Nephron (organoid): ENCODE results near the gene RTP2.

Experiments used
- H3K27ac Mint-ChIP-seq, 3 experiments: 2 replicates each; pipeline ENCODE4 v1.8.0; 2020; ENCODE audit warnings: mixed read lengths in 3 of 3, mild to moderate bottlenecking in 2 of 3, moderate library complexity in 1 of 3
- H3K27me3 Mint-ChIP-seq: 2 replicates; pipeline ENCODE4 v1.8.0; 2021; ENCODE audit warnings: low read depth, mild to moderate bottlenecking, moderate library complexity, mixed read lengths
- H3K36me3 Mint-ChIP-seq: 2 replicates; pipeline ENCODE4 v1.8.0; 2020; ENCODE audit warnings: low read depth, mixed read lengths
- H3K4me1 Mint-ChIP-seq: 2 replicates; pipeline ENCODE4 v1.8.0; 2020; ENCODE audit warnings: mixed read lengths
- H3K4me3 Mint-ChIP-seq, 3 experiments: 2 replicates each; pipeline ENCODE4 v1.8.0; 2020; ENCODE audit warnings: mild to moderate bottlenecking in 3 of 3, mixed read lengths in 3 of 3, moderate library complexity in 2 of 3
- H3K9me3 Mint-ChIP-seq: 2 replicates; pipeline ENCODE4 v1.8.0; 2020; ENCODE audit warnings: mixed read lengths
- TF ChIP-seq, protein P1 (sequence below), 3 experiments: fragments of 200-600 bp; sonication (generic); IDR thresholded peaks; one replicate each; pipeline ENCODE4 v1.5.0; 2021; ENCODE audit warnings: antibody characterized with exemption in 3 of 3; ENCODE audit not compliant: unreplicated experiment in 3 of 3

RTP2 gene

DNA sequence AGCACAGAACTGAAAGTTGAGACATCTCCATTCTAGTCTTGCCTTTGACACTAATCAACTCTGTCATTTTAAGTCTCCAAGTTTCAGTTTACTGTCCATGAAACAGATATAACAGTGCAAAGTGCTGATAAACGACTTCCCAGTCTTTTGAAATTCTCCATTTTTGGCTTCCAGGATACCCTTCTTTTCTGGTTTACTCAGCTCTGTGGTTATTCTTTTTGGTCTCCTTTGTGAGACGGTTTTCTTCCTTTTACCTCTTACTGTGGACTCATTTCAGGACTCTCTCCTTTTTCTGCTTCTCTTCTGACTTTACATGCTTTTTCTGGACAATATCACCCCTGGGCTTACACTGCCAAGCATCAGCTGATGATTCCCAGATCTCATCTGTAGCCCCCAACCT, 51.1 kb downstream of the RTP2 start:
- peaks cover 8% of the 10 kb centered on the region for H3K9me3 Mint-ChIP-seq

More for the DNA sequence above, 51.1 kb downstream of the RTP2 start:
- H3K4me3 Mint-ChIP-seq: no peak overlapping the region
- no peak overlapping the region for H3K27ac Mint-ChIP-seq
- H3K4me1 Mint-ChIP-seq: no peaks in the 10 kb centered on the region
- TF ChIP-seq, protein P1, sequence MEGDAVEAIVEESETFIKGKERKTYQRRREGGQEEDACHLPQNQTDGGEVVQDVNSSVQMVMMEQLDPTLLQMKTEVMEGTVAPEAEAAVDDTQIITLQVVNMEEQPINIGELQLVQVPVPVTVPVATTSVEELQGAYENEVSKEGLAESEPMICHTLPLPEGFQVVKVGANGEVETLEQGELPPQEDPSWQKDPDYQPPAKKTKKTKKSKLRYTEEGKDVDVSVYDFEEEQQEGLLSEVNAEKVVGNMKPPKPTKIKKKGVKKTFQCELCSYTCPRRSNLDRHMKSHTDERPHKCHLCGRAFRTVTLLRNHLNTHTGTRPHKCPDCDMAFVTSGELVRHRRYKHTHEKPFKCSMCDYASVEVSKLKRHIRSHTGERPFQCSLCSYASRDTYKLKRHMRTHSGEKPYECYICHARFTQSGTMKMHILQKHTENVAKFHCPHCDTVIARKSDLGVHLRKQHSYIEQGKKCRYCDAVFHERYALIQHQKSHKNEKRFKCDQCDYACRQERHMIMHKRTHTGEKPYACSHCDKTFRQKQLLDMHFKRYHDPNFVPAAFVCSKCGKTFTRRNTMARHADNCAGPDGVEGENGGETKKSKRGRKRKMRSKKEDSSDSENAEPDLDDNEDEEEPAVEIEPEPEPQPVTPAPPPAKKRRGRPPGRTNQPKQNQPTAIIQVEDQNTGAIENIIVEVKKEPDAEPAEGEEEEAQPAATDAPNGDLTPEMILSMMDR (IDR thresholded peaks at IDR 0.05; ENCODE audit: unreplicated experiment in 3 of 3): no peak
- H3K27me3 Mint-ChIP-seq: peaks cover 33% of the 10 kb centered on the region
- H3K36me3 Mint-ChIP-seq: no peaks in the 10 kb centered on the region
